Fibroblast of lung (primary cell): Measurements from ENCODE around the gene ANKRD52. TPM values are rescaled to one million over a fixed set of nuclear protein-coding genes. Genes with fewer than 3 reads are reported as not detected.

ENCODE experiments used
- DNase-seq, 2 donors: peaks; one replicate each; pipeline versions ENCODE4 v3.0.0 to v3.0.0-alpha.2; 2010; ENCODE audit warnings: low read depth in 2 of 2
- H2AFZ ChIP-seq: 2 replicates; pipeline ENCODE4 v1.5.1; 2012; ENCODE audit warnings: low read length, control low read depth, inconsistent platforms
- H3K27ac ChIP-seq: 2 replicates; pipeline ENCODE4 v1.5.1; 2011; ENCODE audit warnings: low read length, control low read depth; ENCODE audit not compliant: insufficient read depth
- H3K27me3 ChIP-seq: 2 replicates; pipeline ENCODE4 v1.5.1; 2011; ENCODE audit warnings: mild to moderate bottlenecking, low read length; ENCODE audit not compliant: control insufficient read depth, insufficient read depth
- H3K36me3 ChIP-seq: 2 replicates; pipeline ENCODE4 v1.5.1; 2011; ENCODE audit warnings: low read length; ENCODE audit not compliant: control insufficient read depth, insufficient read depth
- H3K4me1 ChIP-seq: 2 replicates; pipeline ENCODE4 v1.5.1; 2011; ENCODE audit warnings: low read length; ENCODE audit not compliant: control insufficient read depth, insufficient read depth; ENCODE audit errors: extremely low read depth
- H3K4me2 ChIP-seq: 2 replicates; pipeline ENCODE4 v1.5.1; 2011; ENCODE audit warnings: low read length, control low read depth; ENCODE audit not compliant: insufficient read depth; ENCODE audit errors: extremely low read depth
- H3K4me3 ChIP-seq, 4 experiments: fragments of 200-600 bp in 1 of 4; sonication (generic) in 1 of 4; replicated peaks in 1 of 4; 2 replicates each; pipeline ENCODE4 v1.5.1; 2011 to 2016; ENCODE audit warnings: low read length in 4 of 4, low read depth in 3 of 4, mild to moderate bottlenecking in 3 of 4, control low read depth in 2 of 4, inconsistent platforms in 1 of 4, mixed read lengths in 1 of 4; ENCODE audit not compliant: insufficient read depth in 1 of 4; ENCODE audit errors: control extremely low read depth in 1 of 4
- H3K79me2 ChIP-seq: 2 replicates; pipeline ENCODE4 v1.5.1; 2012; ENCODE audit warnings: mild to moderate bottlenecking, low read length, inconsistent platforms; ENCODE audit not compliant: control insufficient read depth, insufficient read depth
- H3K9ac ChIP-seq: 2 replicates; pipeline ENCODE4 v1.5.1; 2011; ENCODE audit warnings: mild to moderate bottlenecking, low read length, control low read depth; ENCODE audit not compliant: insufficient read depth
- H3K9me3 ChIP-seq: 2 replicates; pipeline ENCODE4 v1.5.1; 2012; ENCODE audit warnings: low read depth, low read length; ENCODE audit not compliant: control insufficient read depth, insufficient read depth
- H4K20me1 ChIP-seq: 2 replicates; pipeline ENCODE4 v1.5.1; 2011; ENCODE audit warnings: low read length; ENCODE audit not compliant: control insufficient read depth, insufficient read depth; ENCODE audit errors: extremely low read depth
- EZH2 ChIP-seq: IDR thresholded peaks from 2 replicates; pipeline ENCODE4 v1.5.1; 2012; ENCODE audit warnings: low read length, control low read depth, mild to moderate bottlenecking; ENCODE audit errors: missing control alignments
- polyA plus RNA-seq, 2 donors: library from polyadenylated mRNA; depleted of rRNA in 1 of 2; stranded (reverse) in 1 of 2; unstranded in 1 of 2; fragments of >200 nt; gene quantifications; 2 replicates each; pipeline ENCODE4 v1.2.1, GENCODE V29; 2011 to 2012; ENCODE audit warnings: missing spikeins in 1 of 2
- total RNA-seq: library from RNA; depleted of rRNA; stranded (reverse); fragments of >200 nt; gene quantifications from 2 replicates; pipeline ENCODE4 v1.2.1, GENCODE V29; 2014
- TF ChIP-seq, protein P1 (sequence below), 2 donors: IDR thresholded peaks in 1 of 2; conservative IDR thresholded peaks in 1 of 2; 1 replicate in 1 of 2; 2 replicates in 1 of 2; pipeline ENCODE4 v1.5.1; 2011 to 2012; ENCODE audit warnings: low read length in 2 of 2, control low read depth in 1 of 2, inconsistent platforms in 1 of 2, low read depth in 1 of 2, mild to moderate bottlenecking in 1 of 2

Gene ANKRD52
- total and polyA plus RNA-seq, 2 donors (not counting 1 experiment from before 2014, with no cell fraction given) = 12.2 to 14.9 TPM

DNA sequence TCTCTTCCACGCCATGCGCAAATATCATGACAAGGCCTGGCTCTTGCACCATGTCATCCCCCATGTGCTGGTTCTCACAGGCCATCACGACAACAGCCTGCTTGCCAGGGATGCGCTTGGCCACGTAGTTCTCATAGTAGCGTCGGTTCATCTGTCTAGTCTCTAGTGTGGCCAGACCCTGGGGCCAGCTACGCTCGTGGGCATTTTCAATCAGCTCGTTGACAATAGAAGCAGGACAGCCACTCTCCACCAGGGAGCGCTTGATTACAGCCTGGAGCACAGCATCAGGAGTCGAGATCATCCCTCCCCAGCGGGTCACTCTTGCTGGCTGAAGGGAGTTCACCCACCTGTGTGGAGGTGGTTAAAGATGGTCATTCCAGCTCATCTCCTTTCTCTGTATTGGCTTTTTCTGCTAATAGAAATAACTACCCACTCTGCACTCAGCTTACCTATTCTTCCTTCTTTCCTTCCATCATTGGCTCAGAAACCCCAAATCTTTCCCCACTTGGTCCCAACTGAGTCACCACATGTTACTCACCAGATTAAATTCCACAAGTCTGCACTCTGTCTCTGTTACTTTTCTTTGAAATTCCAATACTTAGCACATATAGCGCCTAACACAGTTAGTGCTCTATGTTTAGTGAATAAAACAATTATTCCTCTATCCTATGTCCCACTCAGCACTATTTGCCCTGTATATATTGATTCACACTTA lies 51.6 kb downstream of the ANKRD52 start:
- Histone ChIP-seq H3K27ac (peak overlapping the region; percentile 47), H3K9ac (no peak overlapping the region), H4K20me1 (no peaks in the 10 kb centered on the region), H3K4me2 (no peak overlapping the region), H3K36me3 (peaks cover 28% of the 10 kb centered on the region), H3K27me3 (no peaks in the 10 kb centered on the region), H3K4me3 (no peak overlapping the region), H2AFZ (no peak overlapping the region), H3K79me2 (no peaks in the 10 kb centered on the region), H3K9me3 (no peaks in the 10 kb centered on the region), H3K4me1 (peaks cover 7% of the 10 kb centered on the region)
- peak; percentile 54 to 55 for DNase-seq
- TF ChIP-seq EZH2 = no peak
- TF ChIP-seq, protein P1, sequence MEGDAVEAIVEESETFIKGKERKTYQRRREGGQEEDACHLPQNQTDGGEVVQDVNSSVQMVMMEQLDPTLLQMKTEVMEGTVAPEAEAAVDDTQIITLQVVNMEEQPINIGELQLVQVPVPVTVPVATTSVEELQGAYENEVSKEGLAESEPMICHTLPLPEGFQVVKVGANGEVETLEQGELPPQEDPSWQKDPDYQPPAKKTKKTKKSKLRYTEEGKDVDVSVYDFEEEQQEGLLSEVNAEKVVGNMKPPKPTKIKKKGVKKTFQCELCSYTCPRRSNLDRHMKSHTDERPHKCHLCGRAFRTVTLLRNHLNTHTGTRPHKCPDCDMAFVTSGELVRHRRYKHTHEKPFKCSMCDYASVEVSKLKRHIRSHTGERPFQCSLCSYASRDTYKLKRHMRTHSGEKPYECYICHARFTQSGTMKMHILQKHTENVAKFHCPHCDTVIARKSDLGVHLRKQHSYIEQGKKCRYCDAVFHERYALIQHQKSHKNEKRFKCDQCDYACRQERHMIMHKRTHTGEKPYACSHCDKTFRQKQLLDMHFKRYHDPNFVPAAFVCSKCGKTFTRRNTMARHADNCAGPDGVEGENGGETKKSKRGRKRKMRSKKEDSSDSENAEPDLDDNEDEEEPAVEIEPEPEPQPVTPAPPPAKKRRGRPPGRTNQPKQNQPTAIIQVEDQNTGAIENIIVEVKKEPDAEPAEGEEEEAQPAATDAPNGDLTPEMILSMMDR (conservative IDR thresholded peaks at IDR 0.05 in 1 of 2, IDR thresholded peaks at IDR 0.05 in 1 of 2; ENCODE audit: low read depth in 1 of 2, low read length in 2 of 2) = peak; percentile 55 to 73

DNA sequence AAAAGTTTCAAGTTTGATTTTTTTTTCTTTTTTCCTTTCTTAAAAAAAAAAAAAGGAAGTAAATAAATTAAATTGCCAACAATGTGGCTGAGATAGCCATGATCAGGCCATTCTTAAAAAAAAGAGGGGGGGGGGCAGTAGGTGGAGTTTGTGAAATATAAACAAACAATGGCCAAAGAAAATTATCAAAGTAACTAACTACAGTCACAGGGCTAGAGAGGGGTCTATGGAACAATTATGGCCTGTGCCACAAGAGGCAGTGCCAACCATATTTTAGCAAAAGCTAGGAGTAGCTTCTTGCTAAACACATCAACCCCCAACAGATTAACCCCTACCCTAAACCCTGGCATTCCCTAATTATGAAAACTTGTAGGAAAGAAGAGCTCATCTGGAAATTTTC lies 52.7 kb downstream of the ANKRD52 start:
- Histone ChIP-seq H3K79me2 (no peaks in the 10 kb centered on the region), H3K27me3 (no peaks in the 10 kb centered on the region), H3K36me3 (peaks cover 26% of the 10 kb centered on the region), H3K9me3 (no peaks in the 10 kb centered on the region), H3K27ac (no peak overlapping the region), H3K9ac (no peak overlapping the region), H2AFZ (no peak overlapping the region), H3K4me1 (peaks cover 7% of the 10 kb centered on the region), H4K20me1 (no peaks in the 10 kb centered on the region), H3K4me2 (no peak overlapping the region), H3K4me3 (no peak overlapping the region)
- TF ChIP-seq EZH2 = no peak
- TF ChIP-seq, protein P1 (conservative IDR thresholded peaks at IDR 0.05 in 1 of 2, IDR thresholded peaks at IDR 0.05 in 1 of 2; ENCODE audit: low read depth in 1 of 2, low read length in 2 of 2) = no peak
- no peak for DNase-seq

GRCh38 chr12:56204275-56204674 lies 53.9 kb downstream of the ANKRD52 start:
- no peaks in the 10 kb centered on the region for H3K79me2 ChIP-seq
- no peak for DNase-seq
- peaks cover 7% of the 10 kb centered on the region for H3K4me1 ChIP-seq
- no peak overlapping the region for H3K4me3 ChIP-seq
- no peak overlapping the region for H2AFZ ChIP-seq
- H3K27me3 ChIP-seq = no peaks in the 10 kb centered on the region
- H3K9ac ChIP-seq = no peak overlapping the region
- no peaks in the 10 kb centered on the region for H3K9me3 ChIP-seq
- no peak overlapping the region for H3K4me2 ChIP-seq
- peaks cover 20% of the 10 kb centered on the region for H3K36me3 ChIP-seq
- no peaks in the 10 kb centered on the region for H4K20me1 ChIP-seq
- TF ChIP-seq, protein P1 (conservative IDR thresholded peaks at IDR 0.05 in 1 of 2, IDR thresholded peaks at IDR 0.05 in 1 of 2; ENCODE audit: low read depth in 1 of 2, low read length in 2 of 2) = no peak
- no peak for TF ChIP-seq EZH2
- no peak overlapping the region for H3K27ac ChIP-seq
